Panc1 (cell line): ENCODE measurements around the gene MYO16.

Experiments
- CTCF ChIP-seq: fragments of 450-650 bp; IDR thresholded peaks from 2 replicates; pipeline ENCODE4 v1.5.1; 2017; ENCODE audit warnings: mild to moderate bottlenecking
- POLR2AphosphoS5 ChIP-seq: IDR thresholded peaks from 2 replicates; pipeline ENCODE4 v1.6.1; 2012; ENCODE audit warnings: mild to moderate bottlenecking, low read depth, low read length, moderate library complexity
- SIN3A ChIP-seq: IDR thresholded peaks from 2 replicates; pipeline ENCODE4 v1.6.1; 2012; ENCODE audit warnings: low read depth, mild to moderate bottlenecking, low read length, moderate library complexity, borderline replicate concordance; ENCODE audit not compliant: insufficient read depth

GRCh38 chr13:109130093-109130835 is 500.9 kb downstream of the MYO16 start:
- no peak for TF ChIP-seq POLR2AphosphoS5
- no peak for TF ChIP-seq CTCF
- no peak for TF ChIP-seq SIN3A
